ENCODE data around the gene PDE3B. TPM values are rescaled to one million over a fixed set of nuclear protein-coding genes. Genes with fewer than 3 reads are reported as not detected.

Gene PDE3B
- total RNA-seq, 2 donors from 2014 or later = 9.4 to 11.7 TPM

- no peaks in the 10 kb centered on the region for H3K36me3 ChIP-seq (ENCODE audit: control insufficient read depth, insufficient read depth, low read length)
- H3K4me3 Mint-ChIP-seq = no peak overlapping the region
- no peak overlapping the region for H3K27ac ChIP-seq (ENCODE audit: low read depth, low read length)
- H3K4me1 Mint-ChIP-seq = no peaks in the 10 kb centered on the region
- H3K27ac Mint-ChIP-seq = no peak overlapping the region
- no peaks in the 10 kb centered on the region for H3K4me1 ChIP-seq (ENCODE audit: control insufficient read depth, insufficient read depth, low read length)
- TF ChIP-seq, protein P1, sequence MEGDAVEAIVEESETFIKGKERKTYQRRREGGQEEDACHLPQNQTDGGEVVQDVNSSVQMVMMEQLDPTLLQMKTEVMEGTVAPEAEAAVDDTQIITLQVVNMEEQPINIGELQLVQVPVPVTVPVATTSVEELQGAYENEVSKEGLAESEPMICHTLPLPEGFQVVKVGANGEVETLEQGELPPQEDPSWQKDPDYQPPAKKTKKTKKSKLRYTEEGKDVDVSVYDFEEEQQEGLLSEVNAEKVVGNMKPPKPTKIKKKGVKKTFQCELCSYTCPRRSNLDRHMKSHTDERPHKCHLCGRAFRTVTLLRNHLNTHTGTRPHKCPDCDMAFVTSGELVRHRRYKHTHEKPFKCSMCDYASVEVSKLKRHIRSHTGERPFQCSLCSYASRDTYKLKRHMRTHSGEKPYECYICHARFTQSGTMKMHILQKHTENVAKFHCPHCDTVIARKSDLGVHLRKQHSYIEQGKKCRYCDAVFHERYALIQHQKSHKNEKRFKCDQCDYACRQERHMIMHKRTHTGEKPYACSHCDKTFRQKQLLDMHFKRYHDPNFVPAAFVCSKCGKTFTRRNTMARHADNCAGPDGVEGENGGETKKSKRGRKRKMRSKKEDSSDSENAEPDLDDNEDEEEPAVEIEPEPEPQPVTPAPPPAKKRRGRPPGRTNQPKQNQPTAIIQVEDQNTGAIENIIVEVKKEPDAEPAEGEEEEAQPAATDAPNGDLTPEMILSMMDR (conservative IDR thresholded peaks at IDR 0.05) = no peak
- no peaks in the 10 kb centered on the region for H3K27me3 ChIP-seq (ENCODE audit: control insufficient read depth, insufficient read depth, low read length, poor library complexity, severe bottlenecking)
- H3K9me3 Mint-ChIP-seq = peaks cover 15% of the 10 kb centered on the region
- no peak overlapping the region for H3K9ac ChIP-seq (ENCODE audit: extremely low read depth, low read length, poor library complexity, severe bottlenecking)
- H3K36me3 Mint-ChIP-seq (ENCODE audit: low read depth) = peaks cover 23% of the 10 kb centered on the region
- H3K27me3 Mint-ChIP-seq (ENCODE audit: insufficient read depth) = no peaks in the 10 kb centered on the region
- no peak overlapping the region for H3K4me3 ChIP-seq (ENCODE audit: low read length)
- DNase-seq = no peak
- no peaks in the 10 kb centered on the region for H3K9me3 ChIP-seq (ENCODE audit: control insufficient read depth, low read length)
These were observed 165.9 kb downstream of the PDE3B start for GRCh38 chr11:14809466-14809865.

DNA sequence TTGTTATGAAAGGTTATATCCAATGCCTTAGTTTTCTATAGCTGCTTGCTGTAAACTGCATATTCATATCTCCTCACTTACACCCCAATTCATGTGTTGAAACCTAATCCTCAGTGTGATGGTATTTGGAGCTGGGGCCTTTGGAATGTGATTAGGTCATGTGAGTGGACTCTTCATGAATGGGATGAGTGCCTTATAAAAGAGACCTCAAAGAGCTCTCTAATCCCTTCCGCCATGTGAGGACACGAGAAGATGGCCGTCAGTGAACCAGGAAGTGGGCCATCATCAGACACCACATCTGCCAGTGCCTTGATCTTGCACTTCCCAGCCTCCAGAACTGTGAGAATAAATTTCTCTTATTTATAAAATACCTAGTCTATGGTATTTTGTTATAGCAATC, 169.2 kb downstream of the PDE3B start:
- no peak for DNase-seq
- Histone ChIP-seq H3K4me1 (ENCODE audit: control insufficient read depth, insufficient read depth, low read length) (no peaks in the 10 kb centered on the region), H3K36me3 (ENCODE audit: control insufficient read depth, insufficient read depth, low read length) (no peaks in the 10 kb centered on the region), H3K4me3 (ENCODE audit: low read length) (no peak overlapping the region), H3K27ac (ENCODE audit: low read depth, low read length) (no peak overlapping the region), H3K9me3 (ENCODE audit: control insufficient read depth, low read length) (no peaks in the 10 kb centered on the region), H3K9ac (ENCODE audit: extremely low read depth, low read length, poor library complexity, severe bottlenecking) (no peak overlapping the region), H3K27me3 (ENCODE audit: control insufficient read depth, insufficient read depth, low read length, poor library complexity, severe bottlenecking) (no peaks in the 10 kb centered on the region)
- H3K36me3 Mint-ChIP-seq (ENCODE audit: low read depth) = peaks cover 11% of the 10 kb centered on the region
- TF ChIP-seq, protein P1 (conservative IDR thresholded peaks at IDR 0.05) = no peak
- no peak overlapping the region for H3K27ac Mint-ChIP-seq
- WGBS, 2 experiments (ENCODE audit: insufficient coverage in 1 of 2, insufficient read length in 1 of 2) = 60 to 90% methylated on average over 1 to 3 of the region's 3 CpGs
- H3K9me3 Mint-ChIP-seq = peaks cover 7% of the 10 kb centered on the region
- H3K4me3 Mint-ChIP-seq = no peak overlapping the region
- no peaks in the 10 kb centered on the region for H3K27me3 Mint-ChIP-seq (ENCODE audit: insufficient read depth)
- no peaks in the 10 kb centered on the region for H3K4me1 Mint-ChIP-seq

GRCh38 chr11:14813516-14813915, 169.9 kb downstream of the PDE3B start:
- Mint-ChIP-seq H3K27me3 (ENCODE audit: insufficient read depth) (no peaks in the 10 kb centered on the region), H3K9me3 (peaks cover 7% of the 10 kb centered on the region), H3K27ac (no peak overlapping the region), H3K4me3 (no peak overlapping the region), H3K4me1 (no peaks in the 10 kb centered on the region), H3K36me3 (ENCODE audit: low read depth) (peaks cover 11% of the 10 kb centered on the region)
- Histone ChIP-seq H3K9me3 (ENCODE audit: control insufficient read depth, low read length) (no peaks in the 10 kb centered on the region), H3K9ac (ENCODE audit: extremely low read depth, low read length, poor library complexity, severe bottlenecking) (no peak overlapping the region), H3K4me1 (ENCODE audit: control insufficient read depth, insufficient read depth, low read length) (no peaks in the 10 kb centered on the region), H3K36me3 (ENCODE audit: control insufficient read depth, insufficient read depth, low read length) (no peaks in the 10 kb centered on the region), H3K4me3 (ENCODE audit: low read length) (no peak overlapping the region), H3K27ac (ENCODE audit: low read depth, low read length) (no peak overlapping the region), H3K27me3 (ENCODE audit: control insufficient read depth, insufficient read depth, low read length, poor library complexity, severe bottlenecking) (no peaks in the 10 kb centered on the region)
- no peak for DNase-seq
- TF ChIP-seq, protein P1 (conservative IDR thresholded peaks at IDR 0.05) = no peak
